Measurements from ENCODE around the gene TNNI3K. TPM values are rescaled to one million over a fixed set of nuclear protein-coding genes. Genes with fewer than 3 reads are reported as not detected.

The TNNI3K gene
- polyA plus RNA-seq, 1 donor from 2014 or later: 3.5 TPM

- TF ChIP-seq MXI1 (conservative IDR thresholded peaks at IDR 0.05; ENCODE audit: poor library complexity, severe bottlenecking): no peak
- no peak for TF ChIP-seq CTCF (IDR thresholded peaks at IDR 0.05; ENCODE audit: poor library complexity, severe bottlenecking)
- no peak for TF ChIP-seq EP300 (conservative IDR thresholded peaks at IDR 0.05; ENCODE audit: poor library complexity, severe bottlenecking)
- no peak for TF ChIP-seq REST (IDR thresholded peaks at IDR 0.05; ENCODE audit: borderline replicate concordance)
- TF ChIP-seq POLR2AphosphoS5 (IDR thresholded peaks at IDR 0.05): no peak
- no peak for TF ChIP-seq EZH2 (IDR thresholded peaks at IDR 0.05; ENCODE audit: borderline replicate concordance, insufficient read depth, low read length, poor library complexity, severe bottlenecking)
- no peak for TF ChIP-seq RAD21 (conservative IDR thresholded peaks at IDR 0.05)
- TF ChIP-seq SMC3 (conservative IDR thresholded peaks at IDR 0.05; ENCODE audit: poor library complexity): no peak
- TF ChIP-seq TAF1 (IDR thresholded peaks at IDR 0.05; ENCODE audit: low read depth): no peak
- H3K27me3 ChIP-seq (ENCODE audit: insufficient read depth, low read depth, low read length): no peaks in the 10 kb centered on the region
- no peaks in the 10 kb centered on the region for H3K9me3 ChIP-seq (ENCODE audit: low read length)
- no peaks in the 10 kb centered on the region for H3K9me2 ChIP-seq (ENCODE audit: insufficient read depth, low read length)
- H2AFZ ChIP-seq (ENCODE audit: low read depth, low read length): no peak overlapping the region
- H3K4me2 ChIP-seq (ENCODE audit: low read length): no peak overlapping the region
- no peaks in the 10 kb centered on the region for H4K20me1 ChIP-seq (ENCODE audit: insufficient read depth)
- H3K27ac ChIP-seq (ENCODE audit: low read length): no peak overlapping the region
- no peaks in the 10 kb centered on the region for H3K79me2 ChIP-seq (replicated peaks; ENCODE audit: insufficient read depth, low read length)
- no peaks in the 10 kb centered on the region for H3F3A ChIP-seq (ENCODE audit: insufficient read depth, low read length, poor library complexity, severe bottlenecking)
- no peak overlapping the region for H3K9ac ChIP-seq (ENCODE audit: low read length)
- H3K4me3 ChIP-seq (ENCODE audit: low read length): no peak overlapping the region
- H3K36me3 ChIP-seq (ENCODE audit: insufficient read depth, low read length): no peaks in the 10 kb centered on the region
Observed at GRCh38 chr1:74453277-74453676, 218.1 kb downstream of the TNNI3K start.

- Histone ChIP-seq H3K9ac (ENCODE audit: low read length) (no peak overlapping the region), H3K27ac (ENCODE audit: low read length) (no peak overlapping the region), H3K4me3 (ENCODE audit: low read length) (no peak overlapping the region), H4K20me1 (ENCODE audit: insufficient read depth) (no peaks in the 10 kb centered on the region), H3K79me2 (replicated peaks; ENCODE audit: insufficient read depth, low read length) (no peaks in the 10 kb centered on the region), H3K36me3 (ENCODE audit: insufficient read depth, low read length) (no peaks in the 10 kb centered on the region), H3F3A (ENCODE audit: insufficient read depth, low read length, poor library complexity, severe bottlenecking) (no peaks in the 10 kb centered on the region), H3K9me2 (ENCODE audit: insufficient read depth, low read length) (no peaks in the 10 kb centered on the region), H2AFZ (ENCODE audit: low read depth, low read length) (no peak overlapping the region), H3K9me3 (ENCODE audit: low read length) (no peaks in the 10 kb centered on the region), H3K4me2 (ENCODE audit: low read length) (no peak overlapping the region), H3K27me3 (ENCODE audit: insufficient read depth, low read depth, low read length) (no peaks in the 10 kb centered on the region)
- TF ChIP-seq CTCF (IDR thresholded peaks at IDR 0.05; ENCODE audit: poor library complexity, severe bottlenecking): no peak
- TF ChIP-seq SMC3 (conservative IDR thresholded peaks at IDR 0.05; ENCODE audit: poor library complexity): no peak
Observed at GRCh38 chr1:74455390-74455789, 220.2 kb downstream of the TNNI3K start.

Measured in neural cell (in vitro differentiated cells).